Neutrophil (primary cell): ENCODE results near the gene RPGRIP1.

Experiments
- H3K27ac ChIP-seq: fragments of 200-600 bp; sonication (generic); 2 replicates; pipeline ENCODE4 v1.5.1; 2016; ENCODE audit warnings: mild to moderate bottlenecking, moderate library complexity
- H3K27me3 ChIP-seq: fragments of 200-600 bp; sonication (generic); 2 replicates; pipeline ENCODE4 v1.6.0; 2016; ENCODE audit warnings: mild to moderate bottlenecking
- H3K36me3 ChIP-seq: fragments of 200-600 bp; sonication (generic); 2 replicates; pipeline ENCODE4 v1.5.1; 2017
- H3K4me1 ChIP-seq, 2 experiments: fragments of 200-600 bp in 1 of 2; sonication (generic) in 1 of 2; 1 replicate in 1 of 2; 2 replicates in 1 of 2; pipeline versions ENCODE4 v1.5.1 to v1.6.1; 2013 to 2016; ENCODE audit warnings: low read depth in 1 of 2, low read length in 1 of 2, mild to moderate bottlenecking in 1 of 2, moderate library complexity in 1 of 2; ENCODE audit not compliant: control insufficient read depth in 1 of 2, insufficient read depth in 1 of 2
- H3K4me3 ChIP-seq, 2 experiments: fragments of 200-600 bp in 1 of 2; sonication (generic) in 1 of 2; 1 replicate in 1 of 2; 2 replicates in 1 of 2; pipeline ENCODE4 v1.5.1; 2013 to 2016; ENCODE audit warnings: low read depth in 1 of 2, low read length in 1 of 2, mild to moderate bottlenecking in 1 of 2, moderate library complexity in 1 of 2
- H3K9me3 ChIP-seq: fragments of 200-600 bp; sonication (generic); 2 replicates; pipeline ENCODE4 v1.5.1; 2016
- CTCF ChIP-seq: fragments of 200-600 bp; sonication (generic); IDR thresholded peaks from 2 replicates; pipeline ENCODE4 v1.5.1; 2016; ENCODE audit warnings: antibody characterized with exemption

Gene RPGRIP1

GRCh38 chr14:21279783-21280182, at the start of gene RPGRIP1:
TSS of gene RPGRIP1 (plus strand) at chr14:21280083. CDS start at chr14:21287977, 7,894 bp downstream.
- Histone ChIP-seq H3K4me3 (no peak within 1 kb of the TSS), H3K27me3 (no peaks in the 10 kb centered on the region), H3K4me1 (no peaks in the 10 kb centered on the region), H3K36me3 (no peaks in the 10 kb centered on the region), H3K9me3 (no peaks in the 10 kb centered on the region), H3K27ac (no peak within 1 kb of the TSS)
- TF ChIP-seq CTCF: no peak

DNA sequence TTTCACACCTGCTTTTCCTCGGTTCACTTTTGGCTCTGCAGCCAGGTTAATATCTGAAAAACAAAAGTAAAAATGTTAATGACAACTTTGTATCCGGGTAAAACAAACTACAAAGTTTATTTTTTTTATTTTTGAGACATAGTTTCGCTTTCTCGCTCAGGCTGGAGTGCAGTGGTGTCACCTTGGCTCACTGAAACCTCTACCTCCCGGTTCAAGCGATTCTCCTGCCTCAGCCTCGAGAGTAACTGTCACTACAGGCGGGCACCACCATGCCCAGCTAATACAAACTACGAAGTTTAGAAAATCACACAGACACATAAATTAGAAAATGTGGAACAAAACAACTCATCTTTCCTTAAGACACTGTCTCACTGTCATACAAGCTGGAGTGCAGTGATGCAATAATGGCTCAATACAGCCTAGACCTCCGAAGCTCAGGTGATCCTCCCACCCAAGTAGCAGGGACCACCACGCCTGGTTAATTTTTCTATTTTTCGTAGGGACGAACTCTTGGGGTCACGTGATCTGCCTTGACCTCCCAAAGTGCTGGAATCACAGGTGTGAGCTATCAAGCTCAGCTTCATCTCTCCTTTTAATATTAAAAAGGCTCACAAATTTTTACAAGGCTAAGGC, 48.7 kb upstream of the RPGRIP1 start:
- H3K4me3 ChIP-seq: no peak overlapping the region

DNA sequence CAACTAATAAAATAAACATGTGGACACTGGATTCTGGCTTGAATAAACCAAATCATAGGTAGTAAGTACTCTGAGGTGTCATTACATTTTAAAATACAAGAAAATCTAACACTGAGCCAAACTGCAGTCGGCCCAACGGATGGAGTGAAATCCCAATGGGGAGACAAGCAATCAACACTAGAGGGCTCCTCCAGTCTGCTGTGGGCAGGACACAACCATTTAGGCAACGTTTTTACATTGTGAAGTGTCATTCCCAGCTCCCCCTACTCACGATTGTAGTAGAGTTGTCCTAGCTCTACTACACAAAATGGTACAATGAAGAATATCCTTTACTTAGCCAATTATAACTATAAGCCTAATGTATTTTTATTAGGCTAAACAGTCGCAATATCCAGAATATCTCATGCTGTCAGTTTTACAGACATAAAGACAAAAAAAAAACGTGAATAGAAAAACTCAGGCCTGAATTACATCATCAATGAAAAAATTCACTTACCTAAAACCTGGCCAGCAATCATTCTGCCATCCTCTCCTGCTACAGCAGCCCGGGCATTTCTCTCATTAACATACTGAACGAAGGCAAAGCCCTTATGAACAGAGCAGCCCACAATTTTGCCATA, 46.3 kb upstream of the RPGRIP1 start:
- no peak overlapping the region for H3K27ac ChIP-seq
- no peak overlapping the region for H3K4me3 ChIP-seq
- TF ChIP-seq CTCF: no peak
- H3K36me3 ChIP-seq: peaks cover 58% of the 10 kb centered on the region
- no peaks in the 10 kb centered on the region for H3K4me1 ChIP-seq
- H3K9me3 ChIP-seq: no peaks in the 10 kb centered on the region
- H3K27me3 ChIP-seq: no peaks in the 10 kb centered on the region

More for the DNA sequence above, 48.7 kb upstream of the RPGRIP1 start:
- Histone ChIP-seq H3K36me3 (peaks cover 82% of the 10 kb centered on the region), H3K27ac (no peak overlapping the region), H3K9me3 (no peaks in the 10 kb centered on the region), H3K27me3 (no peaks in the 10 kb centered on the region), H3K4me1 (no peaks in the 10 kb centered on the region)
- TF ChIP-seq CTCF: no peak

GRCh38 chr14:21234112-21234511, 45.8 kb upstream of the RPGRIP1 start:
- Histone ChIP-seq H3K4me3 (no peak overlapping the region), H3K4me1 (no peaks in the 10 kb centered on the region), H3K36me3 (peaks cover 53% of the 10 kb centered on the region), H3K27me3 (no peaks in the 10 kb centered on the region), H3K27ac (no peak overlapping the region), H3K9me3 (no peaks in the 10 kb centered on the region)
- TF ChIP-seq CTCF: no peak

GRCh38 chr14:21236948-21237797, 42.7 kb upstream of the RPGRIP1 start:
- no peaks in the 10 kb centered on the region for H3K9me3 ChIP-seq
- H3K4me3 ChIP-seq: no peak overlapping the region
- H3K27ac ChIP-seq: no peak overlapping the region
- H3K27me3 ChIP-seq: no peaks in the 10 kb centered on the region
- H3K4me1 ChIP-seq: no peaks in the 10 kb centered on the region
- no peak for TF ChIP-seq CTCF
- H3K36me3 ChIP-seq: peaks cover 26% of the 10 kb centered on the region
